T-helper 17 cell (primary cell): ENCODE measurements around the gene RPL10. TPM values are rescaled to one million over a fixed set of nuclear protein-coding genes. Genes with fewer than 3 reads are reported as not detected.

Source experiments
- ATAC-seq: fragments of 150-1000 bp; cut with Tn5 transposase; 2 replicates; pipeline ENCODE4 v1.10.0; 2021; ENCODE audit warnings: mild to moderate bottlenecking, moderate library complexity
- DNase-seq, 3 donors: peaks; one replicate each; pipeline versions ENCODE4 v3.0.0 to v3.0.0-alpha.2; 2020 to 2021
- H3K9me3 ChIP-seq: one replicate; pipeline ENCODE4 v1.7.0; 2013; ENCODE audit warnings: low read length, mild to moderate bottlenecking; ENCODE audit not compliant: control insufficient read depth, poor library complexity, severe bottlenecking
- H3K27ac Mint-ChIP-seq: one replicate; pipeline ENCODE4 v1.8.0; 2022; ENCODE audit warnings: mild to moderate bottlenecking, moderate library complexity, mixed read lengths
- H3K27me3 Mint-ChIP-seq: one replicate; pipeline ENCODE4 v1.8.0; 2022; ENCODE audit warnings: mixed read lengths
- H3K36me3 Mint-ChIP-seq: one replicate; pipeline ENCODE4 v1.8.0; 2022; ENCODE audit warnings: low read depth, mixed read lengths
- H3K4me1 Mint-ChIP-seq: one replicate; pipeline ENCODE4 v1.8.0; 2022; ENCODE audit warnings: mild to moderate bottlenecking, mixed read lengths
- H3K4me3 Mint-ChIP-seq: one replicate; pipeline ENCODE4 v1.8.0; 2022; ENCODE audit warnings: mild to moderate bottlenecking, moderate library complexity, mixed read lengths
- total RNA-seq, 4 donors: library from RNA in 2 of 4; stranded (reverse) in 2 of 4; gene quantifications; one replicate each; pipeline ENCODE4 v1.2.3 and lab custom pipeline; 2022 to 2026

RPL10 gene
- total RNA-seq, 2 donors from 2014 or later = 4,596 to 4,820 TPM

GRCh38 chrX:154450312-154450711 is 52.1 kb downstream of the RPL10 start:
- no peaks in the 10 kb centered on the region for H3K36me3 Mint-ChIP-seq
- H3K27me3 Mint-ChIP-seq = no peaks in the 10 kb centered on the region
- no peaks in the 10 kb centered on the region for H3K9me3 ChIP-seq
- DNase-seq (no peak), ATAC-seq (no peak)
- no peak overlapping the region for H3K27ac Mint-ChIP-seq
- H3K4me3 Mint-ChIP-seq = no peak overlapping the region
- peaks cover 4% of the 10 kb centered on the region for H3K4me1 Mint-ChIP-seq

Other genes starting within 250 kb of the RPL10 start
- not detected for gene OPN1MW, start 215.8 kb upstream of the RPL10 start, total RNA-seq
- not detected for gene OPN1MW2, start 178.6 kb upstream of the RPL10 start, total RNA-seq
- gene OPN1MW3, start 140.8 kb upstream of the RPL10 start, total RNA-seq = not detected
- not detected for gene TEX28, start 103.3 kb upstream of the RPL10 start, total RNA-seq
- gene TKTL1, start 102.6 kb upstream of the RPL10 start, total RNA-seq = 1 to 10 TPM; 3.0 to 4.2 TPM
- 1,000 to 10,000 TPM; 1,780 to 2,536 TPM for gene FLNA, start 23.7 kb upstream of the RPL10 start, total RNA-seq
- 100 to 1,000 TPM; 121 to 132 TPM for gene EMD, start 19.1 kb upstream of the RPL10 start, total RNA-seq
- 10 to 100 TPM; 20.5 to 22.6 TPM for gene DNASE1L1, start 10.9 kb downstream of the RPL10 start, total RNA-seq
- gene TAFAZZIN, start 13.2 kb downstream of the RPL10 start, total RNA-seq = 10 to 100 TPM; 84.1 to 95.7 TPM
- 10 to 100 TPM; 41.4 to 43.0 TPM for gene ATP6AP1, start 30.3 kb downstream of the RPL10 start, total RNA-seq
- gene GDI1, start 38.8 kb downstream of the RPL10 start, total RNA-seq = 100 to 1,000 TPM; 189 to 223 TPM
- gene FAM50A, start 45.8 kb downstream of the RPL10 start, total RNA-seq = 10 to 100 TPM; 58.1 to 58.6 TPM
- gene PLXNA3, start 59.9 kb downstream of the RPL10 start, total RNA-seq = 10 to 100 TPM; 66.3 to 78.6 TPM
- 1 to 10 TPM; 9.1 to 9.5 TPM for gene LAGE3, start 80.9 kb downstream of the RPL10 start, total RNA-seq
- gene UBL4A, start 88.2 kb downstream of the RPL10 start, total RNA-seq = 10 to 100 TPM; 15.2 to 30.6 TPM
- gene SLC10A3, start 92.3 kb downstream of the RPL10 start, total RNA-seq = 10 to 100 TPM; 23.9 to 29.5 TPM
- 10 to 100 TPM; 32.5 to 34.0 TPM for gene FAM3A, start 117.9 kb downstream of the RPL10 start, total RNA-seq
- gene G6PD, start 148.5 kb downstream of the RPL10 start, total RNA-seq = 10 to 100 TPM; 28.5 to 44.9 TPM
- gene IKBKG, start 149.2 kb downstream of the RPL10 start, total RNA-seq = 10 to 100 TPM; 35.9 to 45.1 TPM
- gene CTAG1A, start 186.8 kb downstream of the RPL10 start, total RNA-seq = not detected
- gene CTAG1B, start 220.9 kb downstream of the RPL10 start, total RNA-seq = not detected